ENCODE results near the gene ARNT2.

Gene ARNT2

GRCh38 chr15:80404057-80404760, at the start of gene ARNT2:
TSS of gene ARNT2 (plus strand) at chr15:80404382. CDS start at chr15:80404516, 134 bp downstream.
- no peak for DNase-seq (ENCODE audit: low read depth)
- peak within 1 kb of the TSS; percentile 49 for H3K4me3 ChIP-seq (ENCODE audit: low read length)
- TF ChIP-seq CTCF (conservative IDR thresholded peaks at IDR 0.05; ENCODE audit: low read length) = no peak

GRCh38 chr15:80367094-80367493, 37.1 kb upstream of the ARNT2 start:
- DNase-seq (ENCODE audit: low read depth) = no peak
- 0 out of 2 replicates have a peak, but pooled peaks have one; percentile 8 for TF ChIP-seq CTCF (conservative IDR thresholded peaks at IDR 0.05; ENCODE audit: low read length)
- H3K4me3 ChIP-seq (ENCODE audit: low read length) = no peak overlapping the region

GRCh38 chr15:80367661-80368060, 36.5 kb upstream of the ARNT2 start:
- DNase-seq (ENCODE audit: low read depth) = no peak
- no peak for TF ChIP-seq CTCF (conservative IDR thresholded peaks at IDR 0.05; ENCODE audit: low read length)
- H3K4me3 ChIP-seq (ENCODE audit: low read length) = no peak overlapping the region

GRCh38 chr15:80371924-80372323, 32.3 kb upstream of the ARNT2 start:
- DNase-seq (ENCODE audit: low read depth) = no peak
- H3K4me3 ChIP-seq (ENCODE audit: low read length) = no peak overlapping the region
- TF ChIP-seq CTCF (conservative IDR thresholded peaks at IDR 0.05; ENCODE audit: low read length) = no peak

- no peak for TF ChIP-seq CTCF (conservative IDR thresholded peaks at IDR 0.05; ENCODE audit: low read length)
- no peak for DNase-seq (ENCODE audit: low read depth)
- H3K4me3 ChIP-seq (ENCODE audit: low read length) = no peak overlapping the region
These were observed 29.7 kb upstream of the ARNT2 start for GRCh38 chr15:80374441-80374840.

- no peak for TF ChIP-seq CTCF (conservative IDR thresholded peaks at IDR 0.05; ENCODE audit: low read length)
- DNase-seq (ENCODE audit: low read depth) = no peak
- no peak overlapping the region for H3K4me3 ChIP-seq (ENCODE audit: low read length)
These were observed 28.0 kb upstream of the ARNT2 start for GRCh38 chr15:80375968-80376891.
